HG03521 (cell line): ENCODE data around the gene KCNQ2.
"Not testable (repeated sequence)": the region's sequence is repeated elsewhere in the genome, so short reads cannot be mapped to it uniquely, and the experiment has no call there.

Experiments used
- ATAC-seq: cut with Tn5 transposase; IDR thresholded peaks from one replicate; pipeline ENCODE4 v1.9.1; 2021; ENCODE audit warnings: mild to moderate bottlenecking, moderate library complexity; ENCODE audit not compliant: unreplicated experiment

Gene KCNQ2

DNA sequence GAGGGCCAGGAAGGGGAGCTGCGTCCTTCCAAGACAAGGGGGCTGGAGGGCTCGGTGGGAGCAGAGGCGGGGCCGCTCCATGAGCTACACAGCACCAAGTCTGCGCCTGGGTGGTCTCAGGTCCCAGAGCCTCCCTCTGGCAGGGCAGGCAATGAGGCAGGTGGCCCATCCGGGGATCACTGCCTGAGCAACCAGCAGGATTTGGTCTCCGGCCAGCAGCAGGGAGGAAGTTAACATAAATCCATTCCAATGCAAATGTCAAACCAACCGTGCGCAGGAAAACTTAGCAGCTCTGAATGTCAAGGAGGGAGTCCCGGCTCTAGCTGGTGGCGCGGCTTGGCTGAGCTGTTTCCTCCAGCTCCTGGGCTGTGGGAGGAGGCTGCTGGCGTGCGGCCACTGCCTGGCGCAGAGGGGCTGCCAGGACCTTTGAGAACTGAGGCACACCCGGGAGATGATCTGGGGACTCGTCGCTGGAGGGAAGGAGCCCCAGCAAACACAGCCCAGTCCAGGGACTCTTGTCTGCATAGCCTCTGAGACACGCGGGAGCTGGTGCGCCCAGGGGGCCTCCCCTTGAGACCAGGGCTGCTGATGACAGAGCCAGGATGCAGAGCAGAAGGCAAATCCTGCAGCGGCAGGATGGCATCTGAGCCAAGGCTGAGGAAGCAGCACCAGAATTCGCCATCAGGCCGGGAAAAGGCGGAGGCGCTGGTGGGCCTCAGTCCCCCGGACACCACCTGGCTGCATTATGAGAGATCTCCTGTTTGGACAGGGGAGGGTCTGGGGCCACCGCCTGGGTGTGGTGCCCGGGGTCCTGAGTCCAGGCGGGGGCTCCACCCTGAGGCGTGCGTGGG, 78.2 kb downstream of the KCNQ2 start:
- ATAC-seq, result no peak

DNA sequence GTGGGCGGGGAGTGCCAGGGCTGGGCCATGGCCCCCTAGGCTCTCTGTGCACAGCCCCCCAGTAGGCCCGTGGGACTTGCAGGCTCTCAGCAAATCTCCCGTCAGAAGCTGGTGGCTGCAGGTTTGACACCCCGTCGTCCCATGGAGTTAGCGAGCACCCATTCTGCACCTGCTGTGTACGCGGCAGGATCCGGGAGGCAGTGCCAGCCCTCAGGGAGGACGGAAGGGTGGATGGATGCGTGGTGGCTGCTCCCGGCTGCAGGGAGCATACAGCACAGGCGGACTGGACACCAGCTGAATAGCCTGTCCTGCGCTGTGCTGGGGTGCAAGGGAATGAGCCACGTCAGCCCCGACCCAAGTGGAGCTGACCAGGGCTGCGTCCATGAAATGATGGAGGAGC, 78.9 kb downstream of the KCNQ2 start:
- ATAC-seq, result no peak

DNA sequence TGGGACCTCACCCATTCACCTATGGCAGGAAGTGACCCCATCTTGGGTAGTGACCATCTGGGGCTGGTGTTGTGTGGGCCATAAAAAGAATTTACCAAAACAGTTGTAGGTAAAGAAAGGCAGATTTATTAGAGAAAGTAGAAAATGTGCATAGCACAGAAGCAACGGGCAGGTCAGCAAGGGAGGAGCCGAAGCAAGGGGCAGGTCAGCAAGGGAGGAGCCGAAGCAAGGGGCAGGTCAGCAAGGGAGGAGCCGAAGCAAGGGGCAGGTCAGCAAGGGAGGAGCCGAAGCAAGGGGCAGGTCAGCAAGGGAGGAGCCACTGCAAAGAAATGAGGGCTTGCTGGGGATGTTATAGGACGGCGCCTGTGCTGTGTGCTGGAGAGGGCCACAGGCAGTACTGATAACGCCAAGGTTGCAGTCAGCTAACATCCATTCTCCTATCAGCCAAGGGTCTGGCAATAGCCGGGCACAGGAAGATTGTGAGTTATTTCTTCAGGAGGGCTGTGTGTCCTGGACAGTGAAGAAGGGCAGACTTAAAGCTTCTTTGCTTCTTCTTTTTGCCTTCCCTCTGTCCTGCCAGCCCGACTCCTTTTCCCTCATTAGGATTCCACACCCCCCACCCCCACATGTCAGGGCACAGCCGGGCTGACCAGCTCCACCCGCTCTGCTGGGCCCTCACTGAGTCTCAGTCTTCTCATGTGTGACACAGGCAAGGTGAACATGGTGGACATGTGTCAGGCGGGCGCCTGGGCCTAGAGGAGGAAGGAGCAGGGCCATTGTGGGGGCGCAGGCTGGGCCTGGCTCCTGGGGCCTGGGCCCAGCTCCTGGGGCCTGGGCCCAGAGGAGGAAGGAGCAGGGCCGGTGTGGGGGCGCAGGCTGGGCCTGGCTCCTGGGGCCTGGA, 79.7 kb downstream of the KCNQ2 start:
- ATAC-seq, result no peak

DNA sequence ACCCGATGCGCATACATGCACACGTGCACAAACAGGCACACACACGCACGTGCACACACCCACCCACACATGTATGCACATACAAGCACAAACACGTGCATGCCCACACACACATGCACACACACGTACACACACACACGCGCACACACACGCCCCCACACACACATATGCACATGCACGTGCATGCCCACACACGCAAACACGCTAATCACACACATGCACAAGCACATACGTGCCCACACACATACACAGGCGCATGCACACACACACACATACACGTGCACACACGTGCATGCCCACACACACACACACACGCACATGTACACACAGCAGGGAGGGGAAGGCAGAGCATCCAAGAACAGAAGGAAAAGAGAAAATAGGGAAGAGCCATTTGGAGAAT, 84.5 kb downstream of the KCNQ2 start:
- ATAC-seq, result no peak

DNA sequence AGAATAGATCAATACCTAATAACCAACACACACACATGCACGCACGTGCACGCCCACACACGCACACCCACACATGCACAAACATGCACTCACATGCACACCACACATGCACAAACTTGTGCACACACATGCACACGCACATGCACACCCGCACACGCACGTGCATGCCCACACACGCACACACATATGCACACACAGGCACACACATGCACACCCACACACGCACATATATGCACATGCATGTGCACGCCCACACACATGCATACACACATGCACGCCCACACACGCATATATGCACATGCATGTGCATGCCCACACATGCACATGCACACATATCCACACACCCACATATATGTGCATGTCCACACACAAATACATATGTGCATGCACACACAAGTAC, 85.1 kb downstream of the KCNQ2 start:
- ATAC-seq, result no peak

DNA sequence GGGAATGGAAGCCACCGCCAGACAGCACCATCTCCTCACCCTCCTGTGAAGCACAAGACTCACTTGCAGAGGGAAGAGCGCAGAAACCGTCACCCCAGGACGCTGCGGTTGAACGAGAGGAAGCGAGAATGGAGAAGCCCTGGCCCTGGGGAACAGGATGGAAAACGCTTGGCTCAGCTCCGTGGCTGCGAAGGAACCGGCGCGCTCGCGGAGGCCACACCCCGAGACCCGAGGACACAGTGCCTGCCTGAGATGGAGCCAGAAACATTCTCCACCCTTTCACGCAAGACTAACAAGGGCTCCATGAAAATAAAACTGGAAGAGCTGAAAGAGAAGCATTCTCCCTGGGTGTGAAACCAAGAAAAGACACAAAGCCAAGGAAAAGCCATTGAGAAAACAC, 86.0 kb downstream of the KCNQ2 start:
- no peak for ATAC-seq

DNA sequence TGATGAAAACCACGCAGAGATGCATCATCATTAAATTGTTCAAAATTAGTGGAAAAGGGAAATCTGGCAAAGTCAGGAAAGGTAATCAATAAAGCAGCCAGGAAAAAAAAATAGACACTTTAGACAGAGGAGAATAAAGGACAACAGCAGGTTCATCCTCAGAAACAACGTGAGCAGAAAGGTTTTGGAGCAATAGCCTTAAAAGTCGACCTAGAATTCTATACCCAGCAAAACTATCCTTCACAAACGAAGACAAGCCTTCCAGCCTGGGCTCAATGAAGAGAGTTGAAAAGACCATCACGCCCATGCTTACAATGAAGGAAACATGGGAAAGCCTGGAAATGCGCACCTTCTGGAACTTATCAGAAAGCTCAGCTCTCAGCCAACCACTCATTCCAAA, 86.6 kb downstream of the KCNQ2 start:
- ATAC-seq, result no peak

DNA sequence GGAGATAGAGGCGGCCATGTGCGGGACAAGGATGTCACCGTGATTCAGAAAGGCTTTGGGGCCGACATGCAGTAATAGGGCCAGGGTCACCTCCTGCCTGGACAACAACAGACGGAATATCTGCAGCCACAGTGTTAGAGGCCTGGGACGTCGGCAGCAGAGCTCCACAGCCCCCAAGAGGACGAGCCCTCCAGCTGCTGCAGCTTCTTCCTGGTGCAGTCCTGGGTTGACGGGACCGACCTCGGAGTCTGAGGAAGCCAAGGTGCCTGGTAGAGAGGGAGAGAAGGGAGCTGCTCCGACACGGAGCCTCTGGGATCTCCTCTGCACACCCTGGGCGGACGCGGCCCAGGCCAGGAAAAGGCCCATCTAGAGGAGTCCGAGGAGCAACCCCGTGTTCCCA, 88.1 kb downstream of the KCNQ2 start:
- ATAC-seq, result no peak

DNA sequence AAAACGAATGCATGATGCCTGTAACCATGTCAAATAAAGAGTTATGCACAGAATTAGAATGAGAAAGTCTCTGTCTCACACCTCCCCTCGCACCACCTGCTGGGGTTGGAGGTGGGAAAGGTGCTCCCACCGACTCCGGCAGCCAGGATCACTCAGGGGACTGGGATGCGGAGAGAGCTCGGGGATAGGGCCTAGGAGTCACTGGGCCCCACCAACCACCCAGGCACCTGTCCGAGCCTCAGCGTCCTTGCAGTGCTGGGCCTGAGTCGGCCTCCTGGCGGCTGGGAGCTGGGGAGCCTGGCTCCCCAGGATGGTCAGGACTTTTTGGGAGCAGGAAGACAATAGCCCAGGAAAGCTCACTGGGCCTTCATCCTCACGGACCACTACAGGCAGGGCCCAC, 88.9 kb downstream of the KCNQ2 start:
- no peak for ATAC-seq

DNA sequence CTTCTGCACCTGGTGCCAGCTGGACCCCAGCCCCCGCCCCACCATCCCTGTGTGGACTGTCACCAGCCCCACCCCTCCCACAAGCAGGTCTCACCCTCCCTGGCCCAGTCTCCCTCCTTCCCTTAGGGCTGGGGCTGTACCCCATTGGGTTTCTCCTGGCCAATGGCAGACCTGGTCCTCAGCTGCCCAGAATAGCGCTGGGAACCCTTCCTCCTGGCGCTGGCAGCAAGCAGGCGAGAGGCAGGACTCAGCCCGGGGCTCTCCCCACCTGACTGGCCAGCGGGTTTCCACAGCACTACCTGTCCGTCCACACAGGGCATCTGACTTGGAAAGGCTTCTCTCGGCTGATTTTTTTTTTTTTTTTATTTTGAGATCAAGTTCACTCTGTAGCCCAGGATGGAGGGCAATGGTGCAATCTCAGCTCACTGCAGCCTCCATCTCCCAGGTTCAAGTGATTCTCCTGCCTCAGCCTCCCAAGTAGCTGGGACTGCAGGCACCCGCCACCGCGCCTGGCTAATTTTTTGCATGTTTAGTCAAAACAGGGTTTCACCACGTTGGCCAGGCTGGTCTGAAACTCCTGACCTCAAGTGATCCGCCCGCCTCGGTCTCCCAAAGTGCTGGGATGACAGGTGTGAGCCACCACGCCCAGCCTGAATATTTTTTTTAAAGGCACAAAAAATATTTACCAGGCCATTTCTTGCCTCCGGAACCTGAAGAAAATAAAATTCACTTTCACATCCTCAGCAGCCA, 89.7 kb downstream of the KCNQ2 start:
- no peak for ATAC-seq

DNA sequence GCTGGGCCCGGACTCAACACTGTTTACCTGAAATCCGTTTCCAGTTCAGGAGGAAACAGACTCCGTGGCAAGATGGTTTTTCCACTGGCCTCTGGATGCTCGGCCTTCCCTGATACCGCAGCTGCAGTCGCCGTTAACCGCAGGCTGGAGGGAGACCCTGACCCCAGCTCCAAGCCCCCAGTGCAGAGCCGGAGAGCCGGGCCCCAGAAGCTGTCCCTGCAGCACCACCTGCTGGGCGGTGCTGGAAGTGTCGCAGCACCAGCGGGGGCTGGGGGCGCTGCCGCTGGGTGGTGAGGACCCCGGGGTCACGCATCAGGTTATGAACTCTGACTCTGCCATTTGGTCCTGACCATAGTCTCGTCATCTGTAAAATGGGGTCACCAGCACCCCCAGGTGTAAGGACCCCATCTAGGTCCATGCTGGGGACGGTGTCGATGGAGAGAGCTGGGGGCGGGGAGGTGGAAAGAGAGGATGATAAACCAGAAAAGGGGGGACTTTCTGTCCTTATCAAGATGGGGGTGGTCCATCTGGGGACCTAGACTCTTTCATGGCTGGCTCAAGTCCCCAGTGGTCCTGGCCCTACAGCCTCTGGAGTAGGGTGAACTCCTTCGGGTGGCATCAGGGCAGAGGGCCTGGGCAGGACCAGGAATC, 90.5 kb downstream of the KCNQ2 start:
- no peak for ATAC-seq

DNA sequence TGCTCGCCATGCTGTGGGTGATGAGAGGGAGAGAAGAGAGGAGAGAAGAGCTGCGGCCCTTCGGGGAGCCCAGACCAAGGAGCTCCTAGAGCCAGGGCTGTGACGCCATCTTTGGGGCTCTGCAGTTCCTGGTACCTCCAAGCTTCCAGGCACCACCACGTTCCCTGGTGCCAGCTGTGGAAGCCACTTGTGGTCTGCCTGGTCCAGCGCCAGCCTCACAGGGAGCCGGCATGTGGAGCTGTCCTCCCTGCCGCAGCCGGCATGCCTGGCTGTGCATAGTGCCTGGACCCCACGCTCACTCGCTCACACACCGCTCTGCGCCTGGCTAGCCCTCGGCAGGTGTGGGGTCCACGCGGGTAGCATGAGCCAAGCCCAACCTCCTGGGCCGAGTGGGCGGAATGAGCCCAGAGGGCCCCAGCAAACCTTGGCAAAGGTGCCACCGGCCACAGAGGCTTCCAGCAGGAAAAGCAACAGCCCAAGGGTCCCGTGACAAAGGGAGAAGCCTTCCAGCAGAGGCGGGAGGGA, 92.0 kb downstream of the KCNQ2 start:
- no peak for ATAC-seq

DNA sequence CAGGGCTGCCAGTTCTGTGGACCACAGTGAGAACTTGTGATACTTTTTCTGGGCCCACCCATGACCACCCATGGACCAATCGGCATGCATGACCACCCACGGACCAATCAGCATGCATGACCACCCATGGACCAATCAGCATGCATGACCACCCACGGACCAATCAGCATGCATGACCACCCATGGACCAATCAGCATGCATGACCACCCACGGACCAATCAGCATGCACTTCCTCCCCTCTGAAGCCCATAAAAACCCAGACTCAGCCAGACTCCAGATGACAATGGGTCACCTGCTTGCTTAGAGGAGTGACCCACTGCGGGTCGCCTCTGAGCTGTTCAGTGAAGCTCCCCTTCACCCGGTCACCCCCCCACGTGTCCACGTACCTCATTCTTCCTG, 92.6 kb downstream of the KCNQ2 start:
- not testable (repeated sequence) for ATAC-seq

DNA sequence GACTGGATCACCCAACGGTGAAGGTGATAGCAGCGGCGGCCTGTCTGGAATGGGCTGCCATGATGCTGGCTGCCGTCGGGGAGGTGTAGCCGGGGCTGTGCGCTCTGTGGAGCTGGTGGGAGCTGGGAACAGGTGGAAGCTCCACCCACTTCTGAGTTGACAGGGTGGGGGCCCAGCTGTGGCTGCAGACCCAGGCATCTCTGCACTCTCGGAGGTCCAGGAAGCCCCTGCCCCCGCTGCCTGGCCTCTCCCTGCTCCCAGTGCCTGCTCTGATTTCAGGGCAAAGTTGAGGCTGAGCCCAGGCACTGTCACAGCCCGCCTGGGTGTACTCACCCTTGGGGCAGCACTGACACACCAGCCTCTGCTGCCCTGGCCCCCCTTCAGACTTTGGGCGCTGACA, 93.2 kb downstream of the KCNQ2 start:
- ATAC-seq, result no peak

DNA sequence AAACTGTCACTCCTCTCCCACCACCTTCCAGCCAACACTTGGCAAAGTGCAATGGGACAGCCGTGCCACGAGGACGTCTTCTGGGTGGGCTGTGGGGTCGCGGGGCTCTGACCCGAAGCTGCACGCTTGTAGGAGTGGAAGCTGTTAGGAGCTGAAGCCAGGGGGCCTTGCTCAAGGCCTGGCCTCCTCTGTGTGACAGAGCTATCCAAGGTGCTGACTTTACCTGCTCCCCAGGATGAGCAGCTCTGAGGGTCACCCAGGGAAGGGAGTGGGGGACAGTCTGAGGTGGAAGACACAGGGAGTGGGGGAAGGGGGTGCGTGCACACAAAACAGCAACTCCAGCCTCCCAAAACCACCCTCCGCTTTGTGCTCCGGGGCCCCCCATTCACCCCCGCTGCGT, 93.8 kb downstream of the KCNQ2 start:
- no peak for ATAC-seq

DNA sequence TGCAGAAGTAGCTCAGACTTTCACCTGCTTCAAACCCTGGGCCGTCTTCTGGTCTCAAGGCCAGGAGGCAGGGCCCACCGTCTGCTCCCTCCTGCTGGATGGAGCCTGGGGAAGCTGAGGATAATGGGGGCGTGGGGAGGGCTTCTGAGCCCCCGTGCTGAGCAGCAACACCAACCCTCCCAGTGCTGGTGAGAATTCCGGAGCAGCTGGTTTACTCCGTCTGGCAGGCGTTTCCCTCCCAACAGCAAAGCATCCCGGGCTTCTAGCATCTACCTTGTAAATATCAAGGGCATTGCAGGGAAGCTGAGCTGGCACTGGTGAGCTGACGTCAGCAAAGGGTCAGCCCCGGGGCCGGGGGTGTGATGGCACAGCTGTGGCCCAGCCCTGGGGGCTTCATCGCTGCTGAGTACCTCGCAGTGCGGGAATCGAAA, 94.5 kb downstream of the KCNQ2 start:
- no peak for ATAC-seq

DNA sequence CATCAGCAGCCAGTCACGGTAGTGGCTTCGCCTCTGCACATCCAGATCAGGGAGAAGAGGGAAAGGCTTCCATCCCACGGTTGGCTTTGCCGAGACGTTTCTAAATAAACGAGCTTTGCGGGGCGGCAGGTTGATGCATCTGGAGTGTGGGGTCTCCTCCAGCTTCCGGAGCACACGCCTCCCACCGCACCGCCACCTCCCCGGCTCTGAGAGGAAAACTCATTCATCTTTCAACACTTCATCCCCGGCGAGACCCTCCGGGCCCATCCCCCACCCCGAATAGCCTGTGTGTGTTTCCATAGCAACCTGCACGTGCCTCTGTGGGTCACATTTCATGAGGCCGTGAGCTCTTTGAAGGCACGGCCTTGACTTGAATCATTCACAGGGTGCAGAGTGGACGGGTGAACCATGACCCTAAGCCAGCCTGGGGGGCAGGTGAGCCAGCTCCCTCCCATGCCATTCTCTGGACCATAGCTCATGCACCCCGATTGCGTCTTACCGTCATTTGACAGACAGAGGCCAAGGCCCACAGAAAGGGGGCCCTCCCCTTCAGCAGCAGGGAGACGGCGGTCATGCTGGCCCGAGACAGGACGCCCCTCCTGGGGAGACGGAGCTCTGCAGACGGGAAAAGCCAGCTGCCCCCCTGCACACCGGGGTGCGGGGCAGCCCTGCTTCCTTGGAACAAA, 95.1 kb downstream of the KCNQ2 start:
- ATAC-seq, result no peak

DNA sequence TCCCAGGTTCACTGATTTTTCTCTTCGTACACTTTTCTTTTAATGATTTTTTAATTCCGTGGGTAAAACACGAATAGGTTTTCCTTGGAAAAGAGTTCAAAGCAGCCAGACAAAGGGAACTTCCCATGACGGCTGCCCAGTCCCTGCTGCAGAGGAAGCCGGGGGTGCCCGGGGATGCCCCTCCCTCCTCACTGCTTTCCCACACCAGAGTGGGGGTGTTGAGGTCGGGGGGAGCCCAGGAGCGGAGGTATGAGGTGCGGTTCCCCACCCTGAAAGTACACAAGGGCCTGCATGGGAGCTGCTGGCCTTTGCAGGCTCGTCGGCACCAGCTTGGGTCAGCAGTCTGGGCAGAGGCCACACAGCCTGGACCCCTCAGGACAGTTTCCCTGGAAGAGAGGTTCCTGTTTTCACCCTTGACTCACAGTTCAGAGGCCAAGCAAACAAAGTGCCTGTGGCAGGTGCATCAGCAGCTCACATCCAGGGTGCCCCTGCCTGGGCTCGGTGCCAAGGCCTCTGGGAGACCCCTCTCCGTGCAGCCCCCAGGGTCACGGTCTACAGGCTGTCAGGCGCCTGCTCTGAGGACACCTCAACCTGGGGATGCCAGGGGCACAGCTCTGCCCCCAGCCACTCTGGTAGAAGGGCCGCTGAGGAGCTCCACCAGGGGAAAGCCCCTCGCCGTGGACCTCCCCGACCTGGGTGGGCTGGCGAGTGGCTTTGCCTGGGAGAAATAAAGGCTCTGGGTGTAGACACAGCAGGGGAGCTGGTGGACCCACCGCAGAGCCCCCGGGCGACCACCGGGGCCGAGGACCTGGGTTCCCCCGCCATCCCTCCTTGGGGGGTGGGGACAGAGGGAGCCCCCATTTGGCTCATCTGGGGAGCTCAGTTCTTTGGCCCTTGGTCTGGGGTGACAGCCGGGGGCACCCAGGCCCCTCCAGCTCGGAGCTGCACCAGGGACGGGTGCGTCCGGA, 95.9 kb downstream of the KCNQ2 start:
- no peak for ATAC-seq

DNA sequence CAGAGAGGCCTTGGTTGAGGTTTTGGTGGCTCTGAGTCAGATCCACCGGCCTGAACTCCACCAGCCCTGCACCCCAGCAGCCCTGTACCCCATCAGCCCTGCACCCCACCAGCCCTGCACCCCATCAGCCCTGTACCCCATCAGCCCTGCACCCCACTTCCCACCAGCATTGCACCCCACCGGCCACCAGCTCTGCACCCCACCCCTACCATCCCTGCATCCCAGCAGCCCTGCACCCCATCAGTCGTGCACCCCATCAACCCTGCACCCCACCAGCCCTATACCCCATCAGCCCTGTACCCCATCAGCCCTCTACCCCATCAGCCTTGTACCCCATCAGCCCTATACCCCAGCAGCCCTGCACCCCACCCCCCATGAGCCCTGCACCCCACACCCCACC, 97.0 kb downstream of the KCNQ2 start:
- ATAC-seq, result no peak
